Measurements from ENCODE around the gene PPP1R12C.
"Not testable (repeated sequence)": the region's sequence is repeated elsewhere in the genome, so short reads cannot be mapped to it uniquely, and the experiment has no call there.

PPP1R12C gene

DNA sequence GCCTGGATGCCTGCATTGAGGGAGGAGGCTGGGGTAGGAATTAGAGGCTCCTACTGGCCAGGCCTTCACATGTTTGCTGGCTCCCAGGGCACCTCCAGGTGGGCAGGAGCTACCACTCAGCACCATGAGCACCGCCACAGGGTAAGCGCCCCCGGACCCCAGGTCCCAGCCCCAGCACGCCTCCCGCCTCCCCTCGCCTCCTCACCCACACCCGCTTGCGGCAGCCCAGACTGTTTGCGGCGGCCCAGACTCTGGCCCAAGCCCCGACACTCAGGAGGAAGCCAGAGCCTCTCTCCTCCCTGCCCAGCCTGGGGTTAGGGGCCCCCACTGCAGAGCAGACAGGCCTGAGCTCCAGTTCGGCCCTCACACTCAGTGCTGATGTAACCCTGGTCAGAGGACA, 41.1 kb downstream of the PPP1R12C start:
- DNase-seq (ENCODE audit: low read depth in 2 of 2) = no peak

DNA sequence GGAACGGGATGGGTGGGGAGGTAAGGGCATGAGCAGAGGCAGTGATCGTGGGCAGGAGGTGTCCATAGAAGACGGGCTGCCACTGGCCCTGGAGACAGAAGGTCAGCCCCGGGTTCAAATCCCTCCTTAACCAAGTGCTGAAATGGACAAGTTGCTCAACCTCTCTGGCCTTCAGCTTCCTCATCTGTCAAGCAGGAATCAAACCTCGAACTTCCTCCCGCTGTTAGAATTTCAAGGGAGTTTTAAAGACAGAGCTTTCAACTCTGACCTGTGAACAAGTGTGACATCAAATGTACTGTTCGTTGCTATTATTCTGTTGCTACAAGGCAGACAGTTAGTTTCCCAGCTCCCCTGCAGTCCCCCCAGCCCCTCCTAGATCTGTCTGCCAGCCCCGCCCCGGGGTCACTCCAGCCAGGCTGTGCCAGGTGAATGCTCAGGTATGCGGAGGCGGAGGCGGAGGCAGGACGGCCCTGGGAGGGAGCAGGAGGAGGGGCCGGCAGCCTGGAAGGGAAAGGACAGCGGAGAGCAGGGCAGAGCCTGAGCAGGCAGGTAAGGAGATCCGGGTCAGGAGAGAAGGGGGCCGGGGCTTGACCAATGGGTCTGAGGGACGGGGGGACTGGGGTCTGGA, 42.0 kb downstream of the PPP1R12C start, which contains the start of gene EPS8L1:
TSS of gene EPS8L1 (plus strand) at position 499 of the 628 bp plus-strand sequence. CDS start 576 bp downstream, outside the sequence.
- DNase-seq (ENCODE audit: low read depth in 2 of 2) = no peak

- DNase-seq (ENCODE audit: low read depth in 2 of 2) = no peak
These were observed 45.5 kb downstream of the PPP1R12C start for GRCh38 chr19:55071913-55072312.

GRCh38 chr19:55071129-55071502, 46.3 kb downstream of the PPP1R12C start:
- peak in 1 of 2 donors; percentile 10 for DNase-seq (ENCODE audit: low read depth in 2 of 2)

DNA sequence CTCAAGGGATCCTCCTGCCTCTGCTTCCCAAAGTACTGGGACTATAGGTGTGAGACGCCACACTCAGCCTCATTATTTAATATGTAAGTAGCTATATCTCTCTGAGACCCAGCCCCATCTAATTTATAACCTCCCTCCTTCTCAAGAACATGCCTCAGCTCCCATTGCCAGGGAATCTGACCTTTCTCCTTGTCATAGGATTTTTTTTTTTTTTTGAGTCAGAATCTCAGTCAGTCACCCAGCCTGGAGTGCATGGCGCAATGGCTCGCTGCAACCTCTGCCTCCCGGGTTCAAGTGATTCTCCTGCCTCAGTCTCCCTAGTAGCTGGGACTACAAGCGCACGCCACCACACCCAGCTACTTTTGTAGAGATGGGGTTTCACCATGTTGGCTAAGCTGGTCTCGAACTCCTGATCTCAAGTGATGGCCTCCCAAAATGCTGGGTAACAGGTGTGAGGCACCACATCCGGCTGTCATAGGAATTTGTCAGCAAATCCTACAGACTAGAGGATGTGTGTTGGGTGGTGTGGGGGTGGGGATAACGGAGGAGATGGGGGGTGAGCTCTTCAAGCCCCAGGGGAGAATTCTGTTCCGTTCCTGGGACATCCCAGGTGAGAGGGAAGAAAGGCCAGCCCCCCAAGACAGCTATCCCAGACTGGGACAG, 46.8 kb downstream of the PPP1R12C start:
- no peak for DNase-seq (ENCODE audit: low read depth in 2 of 2)

GRCh38 chr19:55069865-55070197, 47.6 kb downstream of the PPP1R12C start:
- DNase-seq (ENCODE audit: low read depth in 2 of 2) = no peak

GRCh38 chr19:55068950-55069864, 48.2 kb downstream of the PPP1R12C start:
- no peak for DNase-seq (ENCODE audit: low read depth in 2 of 2)

- no peak for DNase-seq (ENCODE audit: low read depth in 2 of 2)
These were observed 49.6 kb downstream of the PPP1R12C start for GRCh38 chr19:55067869-55068268.

- no peak for DNase-seq (ENCODE audit: low read depth in 2 of 2)
These were observed 51.2 kb downstream of the PPP1R12C start for GRCh38 chr19:55066107-55066709.

DNA sequence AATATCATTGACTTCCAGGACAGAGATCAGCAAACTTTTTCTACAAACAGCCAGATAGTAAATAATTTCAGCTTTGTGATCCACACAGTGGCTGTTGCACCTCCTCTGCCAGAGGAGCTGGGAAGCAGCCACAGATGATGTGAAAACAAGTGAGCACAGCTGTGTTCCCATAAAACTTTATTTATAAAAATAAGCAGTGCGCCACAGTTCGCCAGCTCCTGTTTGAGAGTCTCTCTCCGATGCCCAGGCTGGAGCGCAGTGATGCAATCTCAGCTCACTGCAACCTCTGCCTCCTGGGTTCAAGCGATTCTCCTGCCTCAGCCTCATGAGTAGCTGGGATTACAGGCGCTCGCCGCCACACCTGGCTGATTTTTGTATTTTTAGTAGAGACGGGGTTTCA, 51.9 kb downstream of the PPP1R12C start:
- not testable (repeated sequence) for DNase-seq (ENCODE audit: low read depth in 2 of 2)

GRCh38 chr19:55063492-55063843, 54.0 kb downstream of the PPP1R12C start:
- no peak for DNase-seq (ENCODE audit: low read depth in 2 of 2)

GRCh38 chr19:55062735-55063491, 54.5 kb downstream of the PPP1R12C start, which contains the start of gene RDH13:
RDH13 (minus strand) TSS chr19:55063148; CDS start chr19:55063032, 116 bp downstream.
- peak; percentile 94 to 97 for DNase-seq (ENCODE audit: low read depth in 2 of 2)

DNA sequence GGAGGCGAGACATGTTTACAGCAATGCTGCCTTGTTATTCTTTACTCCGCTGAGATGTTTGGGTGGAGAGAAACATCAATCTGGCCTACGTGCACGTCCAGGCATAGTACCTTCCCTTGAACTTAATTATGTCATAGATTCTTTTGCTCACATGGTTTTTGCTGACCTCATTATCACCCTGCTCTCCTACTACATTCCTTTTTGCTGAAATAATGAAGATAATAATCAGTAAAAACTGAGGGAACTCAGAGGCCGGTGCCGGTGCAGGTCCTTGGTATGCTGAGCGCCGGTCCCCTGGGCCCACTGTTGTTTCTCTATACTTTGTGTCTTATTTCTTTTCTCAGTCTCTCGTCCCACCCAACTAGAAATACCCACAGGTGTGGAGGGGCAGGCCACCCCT, 57.1 kb downstream of the PPP1R12C start:
- not testable (repeated sequence) for DNase-seq (ENCODE audit: low read depth in 2 of 2)

DNA sequence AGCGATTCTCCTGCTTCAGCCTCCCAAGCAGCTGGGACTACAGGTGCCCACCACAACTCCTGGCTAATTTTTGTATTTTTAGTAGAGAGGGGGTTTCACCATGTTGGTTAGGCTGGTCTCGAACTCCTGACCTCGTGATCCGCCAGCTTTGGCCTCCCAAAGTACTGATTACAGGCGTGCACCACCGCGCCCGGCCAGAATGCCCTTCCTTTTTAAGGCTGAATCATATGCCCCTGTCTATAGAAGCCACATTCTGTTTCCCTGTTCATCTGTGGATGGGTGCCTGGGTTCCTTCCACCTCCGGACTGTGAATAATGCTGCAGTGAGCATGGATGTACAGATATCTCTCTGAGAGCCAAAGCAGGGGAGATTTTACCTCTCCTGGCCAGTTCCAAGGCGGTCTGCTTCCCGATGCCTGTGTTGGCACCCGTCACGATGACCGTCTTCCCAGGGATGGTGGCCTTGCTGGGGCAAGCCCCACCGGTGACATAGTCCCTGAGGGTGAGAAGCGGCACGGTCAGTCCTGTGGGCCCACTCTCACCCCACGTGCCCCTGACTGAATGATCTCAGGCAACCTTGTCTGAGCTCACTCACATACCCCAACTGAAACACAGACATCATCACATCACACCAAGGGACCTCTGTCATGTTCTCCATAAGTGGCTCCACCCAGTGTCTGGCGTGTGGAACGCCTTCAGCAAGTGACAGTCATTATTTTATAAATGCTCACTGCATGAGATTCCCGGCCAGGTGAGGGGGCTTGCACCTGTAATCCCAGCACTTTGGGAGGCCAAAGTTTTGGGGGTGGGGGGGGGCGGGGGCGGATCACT, 58.4 kb downstream of the PPP1R12C start:
- no peak for DNase-seq (ENCODE audit: low read depth in 2 of 2)

GRCh38 chr19:55056827-55057226, 60.6 kb downstream of the PPP1R12C start:
- no peak for DNase-seq (ENCODE audit: low read depth in 2 of 2)

- DNase-seq (ENCODE audit: low read depth in 2 of 2) = no peak
These were observed 63.7 kb downstream of the PPP1R12C start for GRCh38 chr19:55053735-55054134.

GRCh38 chr19:55050749-55051532, 66.5 kb downstream of the PPP1R12C start:
- DNase-seq (ENCODE audit: low read depth in 2 of 2) = no peak

DNA sequence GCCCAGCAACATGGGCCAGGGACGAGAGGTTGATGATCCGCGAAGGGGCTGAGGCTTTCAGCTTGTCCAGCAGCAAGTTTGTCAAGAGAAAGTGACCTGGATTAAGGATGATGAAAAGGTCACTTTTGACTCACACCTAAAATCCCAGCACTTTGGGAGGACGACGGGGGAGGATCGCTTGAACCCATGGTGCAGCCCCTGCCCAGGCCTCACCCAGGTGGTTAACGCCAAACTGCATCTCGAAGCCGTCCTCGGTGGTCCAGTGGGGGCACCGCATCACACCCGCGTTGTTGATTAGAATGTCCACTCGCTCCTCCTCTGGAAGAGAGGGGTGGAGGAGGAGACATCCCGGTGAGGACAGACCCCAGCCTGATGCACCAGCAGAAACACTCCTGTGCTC, 69.0 kb downstream of the PPP1R12C start:
- no peak for DNase-seq (ENCODE audit: low read depth in 2 of 2)

DNA sequence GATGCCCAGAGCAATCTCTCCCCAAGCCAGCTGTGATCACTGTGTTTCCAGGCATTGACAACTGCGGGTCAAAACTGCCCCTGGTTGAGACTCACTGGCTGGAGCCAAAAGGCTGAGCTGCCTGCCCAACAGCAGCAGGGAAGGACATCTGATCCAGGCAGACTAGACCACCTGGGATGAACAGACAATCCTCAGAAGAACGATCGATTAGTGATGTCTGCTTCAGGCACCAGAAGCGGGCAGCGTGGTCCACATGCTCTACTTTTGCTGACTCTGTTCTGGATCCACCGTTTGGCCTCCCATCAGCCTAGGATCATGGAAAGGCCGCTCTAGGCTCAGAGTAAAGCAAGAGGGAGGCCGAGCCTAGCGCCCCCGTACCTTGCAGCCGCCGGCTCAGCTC, 69.5 kb downstream of the PPP1R12C start:
- DNase-seq (ENCODE audit: low read depth in 2 of 2) = no peak
